ENCODE measurements around the gene PASK.

The PASK gene

DNA sequence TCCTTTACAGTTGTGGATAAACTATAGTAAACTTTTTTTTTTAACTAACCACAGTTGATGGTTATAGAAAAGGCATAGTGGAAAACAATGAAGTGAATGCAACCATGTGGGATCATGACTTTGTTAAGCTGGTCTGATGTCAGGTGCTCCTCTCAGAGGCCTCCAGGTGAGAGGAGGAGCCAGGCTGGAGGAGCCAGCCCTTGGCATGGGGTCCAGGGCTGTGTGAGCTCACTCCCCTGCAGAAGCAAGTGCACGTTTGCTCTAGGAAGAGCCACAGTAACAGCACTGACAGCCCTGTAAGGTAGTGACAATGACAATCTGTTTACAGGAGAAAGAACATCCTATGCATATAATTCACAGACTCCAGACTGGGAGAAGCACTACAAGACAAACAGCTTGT is 6.7 kb upstream of the PASK start:
- no peaks in the 10 kb centered on the region for H3K9me3 ChIP-seq (ENCODE audit: control insufficient read depth in 1 of 2, low read length in 2 of 2)
- H3K36me3 ChIP-seq (ENCODE audit: control insufficient read depth in 1 of 2, insufficient read depth in 2 of 2, low read length in 2 of 2): peaks cover 23 to 47% of the 10 kb centered on the region in 2 donors
- no peak overlapping the region for H3K27ac ChIP-seq (ENCODE audit: low read length)
- no peak overlapping the region for H3K4me3 ChIP-seq (ENCODE audit: low read depth in 1 of 2, low read length in 2 of 2)
- H3K27me3 ChIP-seq (ENCODE audit: low read depth, low read length): no peaks in the 10 kb centered on the region
- peaks cover 5% of the 10 kb centered on the region in 2 donors for H3K4me1 ChIP-seq (ENCODE audit: control insufficient read depth in 1 of 2, insufficient read depth in 2 of 2, low read length in 2 of 2)

GRCh38 chr2:241154915-241155314 is 5.6 kb upstream of the PASK start:
- peaks cover 23 to 40% of the 10 kb centered on the region in 2 donors for H3K36me3 ChIP-seq (ENCODE audit: control insufficient read depth in 1 of 2, insufficient read depth in 2 of 2, low read length in 2 of 2)
- no peak overlapping the region for H3K27ac ChIP-seq (ENCODE audit: low read length)

DNA sequence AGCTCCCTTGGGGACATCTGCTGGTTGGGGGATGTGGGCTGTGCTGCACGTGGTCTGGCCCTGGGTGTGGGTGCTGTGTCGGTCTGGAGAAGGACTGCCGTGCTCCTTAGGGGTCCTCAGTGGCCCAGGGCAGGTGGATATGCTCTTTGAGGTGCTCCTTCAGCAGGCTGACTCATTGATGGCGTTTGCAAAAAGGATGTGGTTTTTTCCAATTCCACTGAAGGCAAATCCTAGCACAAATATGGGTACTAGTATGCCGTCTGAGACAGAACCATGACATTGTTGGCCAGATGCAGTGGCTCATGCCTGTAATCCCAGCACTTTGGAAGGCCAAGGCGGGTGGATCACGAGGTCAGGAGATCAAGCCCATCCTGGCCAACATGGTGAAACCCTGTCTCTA is 4.3 kb upstream of the PASK start:
- Histone ChIP-seq H3K27ac (ENCODE audit: low read length) (no peak overlapping the region), H3K9me3 (ENCODE audit: control insufficient read depth in 1 of 2, low read length in 2 of 2) (no peaks in the 10 kb centered on the region), H3K4me3 (ENCODE audit: low read depth in 1 of 2, low read length in 2 of 2) (no peak overlapping the region), H3K4me1 (ENCODE audit: control insufficient read depth in 1 of 2, insufficient read depth in 2 of 2, low read length in 2 of 2) (peaks cover 7 to 9% of the 10 kb centered on the region in 2 donors), H3K36me3 (ENCODE audit: control insufficient read depth in 1 of 2, insufficient read depth in 2 of 2, low read length in 2 of 2) (peaks cover 14 to 29% of the 10 kb centered on the region in 2 donors), H3K27me3 (ENCODE audit: low read depth, low read length) (no peaks in the 10 kb centered on the region)

More at GRCh38 chr2:241154915-241155314, 5.6 kb upstream of the PASK start:
- Histone ChIP-seq H3K27me3 (ENCODE audit: low read depth, low read length) (no peaks in the 10 kb centered on the region), H3K4me3 (ENCODE audit: low read depth in 1 of 2, low read length in 2 of 2) (no peak overlapping the region), H3K9me3 (ENCODE audit: control insufficient read depth in 1 of 2, low read length in 2 of 2) (no peaks in the 10 kb centered on the region), H3K4me1 (ENCODE audit: control insufficient read depth in 1 of 2, insufficient read depth in 2 of 2, low read length in 2 of 2) (peaks cover 7 to 8% of the 10 kb centered on the region in 2 donors)

DNA sequence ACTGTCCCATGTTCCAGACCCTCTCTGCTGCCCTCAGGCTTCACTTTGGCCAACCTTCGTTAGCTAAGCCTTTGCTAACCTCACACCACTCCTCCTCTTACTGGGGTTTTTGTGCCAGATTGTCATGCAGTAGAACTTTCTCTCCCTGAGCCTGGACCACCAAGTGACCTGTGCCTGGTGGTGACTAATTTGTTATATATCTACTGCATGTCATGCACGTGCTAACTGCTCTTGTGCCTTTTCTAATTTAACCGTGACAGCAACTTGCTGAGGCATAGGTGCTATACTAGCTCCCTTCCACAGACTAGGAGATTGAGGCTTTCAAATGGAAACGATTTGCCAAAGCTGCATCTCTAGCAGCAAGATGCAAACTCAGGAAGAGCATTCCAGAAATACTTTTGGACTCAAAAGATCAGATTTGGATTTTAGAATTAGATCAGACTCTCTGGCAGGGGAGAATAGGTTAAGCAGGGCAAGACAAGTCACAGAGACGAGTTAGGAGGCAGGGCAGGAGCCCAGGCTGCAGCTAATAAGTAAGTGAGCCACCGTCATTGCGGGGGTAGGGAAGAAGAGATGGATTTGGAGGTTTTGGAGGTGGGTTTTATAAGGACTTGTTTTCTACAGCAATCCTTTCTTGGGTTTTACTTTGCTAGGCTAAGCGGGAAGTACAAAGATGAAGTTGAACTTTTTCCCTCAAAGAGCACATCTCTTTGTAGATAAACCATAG is 2.8 kb upstream of the PASK start:
- Histone ChIP-seq H3K4me3 (ENCODE audit: low read depth in 1 of 2, low read length in 2 of 2) (no peak overlapping the region), H3K27me3 (ENCODE audit: low read depth, low read length) (no peaks in the 10 kb centered on the region), H3K36me3 (ENCODE audit: control insufficient read depth in 1 of 2, insufficient read depth in 2 of 2, low read length in 2 of 2) (peaks cover 4 to 14% of the 10 kb centered on the region in 2 donors), H3K9me3 (ENCODE audit: control insufficient read depth in 1 of 2, low read length in 2 of 2) (no peaks in the 10 kb centered on the region), H3K4me1 (ENCODE audit: control insufficient read depth in 1 of 2, insufficient read depth in 2 of 2, low read length in 2 of 2) (peaks cover 7 to 13% of the 10 kb centered on the region in 2 donors), H3K27ac (ENCODE audit: low read length) (no peak overlapping the region)

DNA sequence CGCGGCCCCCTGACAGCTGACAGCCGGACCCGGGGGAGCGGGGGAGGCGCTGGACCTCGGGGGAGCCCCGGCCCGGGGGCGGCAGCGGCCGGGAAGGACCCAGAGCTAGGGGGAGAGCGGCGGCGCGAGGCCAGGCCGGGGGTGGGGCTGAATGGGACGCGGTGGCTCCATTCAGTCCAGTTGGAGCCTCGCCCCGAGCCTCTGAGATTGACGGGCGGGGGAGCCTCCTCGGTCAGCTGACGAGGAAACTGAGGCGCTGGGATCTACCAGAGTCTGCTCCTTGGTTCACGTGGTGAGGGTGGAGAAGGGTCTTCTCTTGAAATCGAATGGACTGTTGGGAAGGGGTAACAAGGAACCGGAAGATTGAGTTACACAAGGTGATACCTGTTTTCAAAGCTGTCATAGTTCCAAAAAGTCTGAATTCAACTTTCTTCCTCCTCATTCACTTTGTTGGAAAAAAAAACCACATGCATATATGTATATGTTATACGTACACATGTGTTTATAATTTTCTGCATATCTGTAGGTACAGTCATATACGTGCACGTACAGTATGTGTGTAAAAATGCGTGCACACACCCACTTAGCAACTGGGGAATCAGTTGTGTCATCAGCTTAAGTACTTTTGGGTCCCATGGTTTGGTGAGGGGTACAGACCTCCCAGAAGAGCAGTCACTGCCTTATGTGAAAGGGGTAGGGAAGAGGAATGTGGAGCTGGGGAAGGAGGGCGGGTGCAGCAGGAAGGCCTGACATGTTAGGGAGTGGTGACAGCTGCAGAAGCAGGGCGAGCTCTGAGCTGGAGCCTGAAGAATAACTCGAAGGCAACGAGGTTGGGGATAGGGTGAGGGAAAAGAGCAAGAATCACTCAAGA is 1.6 kb upstream of the PASK start:
- Histone ChIP-seq H3K4me1 (ENCODE audit: control insufficient read depth in 1 of 2, insufficient read depth in 2 of 2, low read length in 2 of 2) (peaks cover 7 to 13% of the 10 kb centered on the region in 2 donors), H3K4me3 (ENCODE audit: low read depth in 1 of 2, low read length in 2 of 2) (peak overlapping the region; percentile 81 to 99), H3K27me3 (ENCODE audit: low read depth, low read length) (no peaks in the 10 kb centered on the region), H3K36me3 (ENCODE audit: control insufficient read depth in 1 of 2, insufficient read depth in 2 of 2, low read length in 2 of 2) (peaks cover 4 to 10% of the 10 kb centered on the region in 2 donors), H3K27ac (ENCODE audit: low read length) (no peak overlapping the region), H3K9me3 (ENCODE audit: control insufficient read depth in 1 of 2, low read length in 2 of 2) (no peaks in the 10 kb centered on the region)

DNA sequence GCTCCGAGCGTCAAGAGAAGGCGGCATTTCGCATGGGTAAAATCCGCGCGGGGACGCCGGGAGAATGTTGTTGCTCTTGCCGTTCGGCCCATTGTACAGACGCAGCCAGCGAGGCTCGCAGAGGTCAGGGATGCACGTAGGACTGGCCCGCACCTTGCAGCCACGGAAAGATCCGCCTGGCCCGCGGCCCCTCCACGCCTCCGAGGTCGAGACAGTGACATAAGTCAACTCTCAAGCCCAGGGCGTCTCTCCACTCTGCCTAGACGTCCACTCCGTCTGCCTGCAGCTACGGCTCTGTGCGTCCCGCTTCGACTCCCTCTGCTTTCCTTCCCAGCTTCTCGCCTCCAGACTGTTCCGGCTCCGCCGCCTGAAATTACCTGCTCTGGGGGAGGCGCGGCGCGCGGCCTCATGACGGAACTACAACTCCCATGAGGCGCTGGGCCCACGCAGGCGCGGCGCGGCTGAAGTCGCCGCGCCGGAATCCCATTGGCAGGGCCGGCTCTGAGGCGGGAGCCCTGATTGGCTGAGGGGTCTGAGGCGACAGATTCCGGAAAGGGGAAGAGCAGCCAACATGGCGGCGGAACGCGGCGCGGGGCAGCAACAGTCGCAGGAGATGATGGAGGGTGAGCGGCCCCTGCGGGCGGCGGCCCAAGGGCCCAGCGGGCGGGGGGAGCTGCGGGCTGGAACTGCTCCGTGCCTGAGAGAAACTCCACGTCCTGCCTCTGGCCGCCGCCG is 820 bp upstream of the PASK start, which contains the start of gene PPP1R7:
Gene PPP1R7, plus strand, starts transcription at position 543 of the 735 bp plus-strand sequence. Its CDS starts 29 bp downstream, at position 572.
- Histone ChIP-seq H3K27ac (ENCODE audit: low read length) (no peak within 1 kb of the TSS), H3K27me3 (ENCODE audit: low read depth, low read length) (no peaks in the 10 kb centered on the region), H3K9me3 (ENCODE audit: control insufficient read depth in 1 of 2, low read length in 2 of 2) (no peaks in the 10 kb centered on the region), H3K36me3 (ENCODE audit: control insufficient read depth in 1 of 2, insufficient read depth in 2 of 2, low read length in 2 of 2) (peaks cover 4 to 6% of the 10 kb centered on the region in 2 donors), H3K4me1 (ENCODE audit: control insufficient read depth in 1 of 2, insufficient read depth in 2 of 2, low read length in 2 of 2) (peaks cover 7 to 13% of the 10 kb centered on the region in 2 donors), H3K4me3 (ENCODE audit: low read depth in 1 of 2, low read length in 2 of 2) (peak within 1 kb of the TSS; percentile 81 to 99)

DNA sequence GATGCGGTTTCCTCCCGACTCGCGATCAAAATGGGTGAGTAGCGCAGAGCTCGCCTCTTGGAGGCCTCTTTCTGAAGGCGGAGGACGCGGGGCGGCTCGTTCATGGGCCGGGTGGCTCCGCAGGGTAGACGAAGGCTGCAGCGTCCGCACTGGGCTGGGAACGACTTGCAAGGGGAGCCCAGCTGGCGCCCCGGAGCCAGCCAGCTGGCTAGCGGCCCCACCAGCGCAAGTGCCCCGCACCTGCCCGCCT is 328 bp upstream of the PASK start:
- H3K9me3 ChIP-seq (ENCODE audit: control insufficient read depth in 1 of 2, low read length in 2 of 2): no peaks in the 10 kb centered on the region
- peaks cover 4 to 6% of the 10 kb centered on the region in 2 donors for H3K36me3 ChIP-seq (ENCODE audit: control insufficient read depth in 1 of 2, insufficient read depth in 2 of 2, low read length in 2 of 2)
- H3K27ac ChIP-seq (ENCODE audit: low read length): no peak overlapping the region
- H3K4me1 ChIP-seq (ENCODE audit: control insufficient read depth in 1 of 2, insufficient read depth in 2 of 2, low read length in 2 of 2): peaks cover 7 to 13% of the 10 kb centered on the region in 2 donors
- H3K4me3 ChIP-seq (ENCODE audit: low read depth in 1 of 2, low read length in 2 of 2): peak overlapping the region; percentile 81 to 99
- no peaks in the 10 kb centered on the region for H3K27me3 ChIP-seq (ENCODE audit: low read depth, low read length)

GRCh38 chr2:241148239-241148638 is 1.0 kb downstream of the PASK start:
- Histone ChIP-seq H3K4me3 (ENCODE audit: low read depth in 1 of 2, low read length in 2 of 2) (peak overlapping the region in 1 of 2 donors; percentile 81), H3K27ac (ENCODE audit: low read length) (no peak overlapping the region), H3K9me3 (ENCODE audit: control insufficient read depth in 1 of 2, low read length in 2 of 2) (no peaks in the 10 kb centered on the region), H3K27me3 (ENCODE audit: low read depth, low read length) (no peaks in the 10 kb centered on the region), H3K36me3 (ENCODE audit: control insufficient read depth in 1 of 2, insufficient read depth in 2 of 2, low read length in 2 of 2) (peaks cover under 1 to 2% of the 10 kb centered on the region in 2 donors), H3K4me1 (ENCODE audit: control insufficient read depth in 1 of 2, insufficient read depth in 2 of 2, low read length in 2 of 2) (peaks cover 7 to 13% of the 10 kb centered on the region in 2 donors)

- peaks cover 0 to 4% of the 10 kb centered on the region in 2 donors for H3K36me3 ChIP-seq (ENCODE audit: control insufficient read depth in 1 of 2, insufficient read depth in 2 of 2, low read length in 2 of 2)
- peaks cover 7 to 13% of the 10 kb centered on the region in 2 donors for H3K4me1 ChIP-seq (ENCODE audit: control insufficient read depth in 1 of 2, insufficient read depth in 2 of 2, low read length in 2 of 2)
- no peaks in the 10 kb centered on the region for H3K27me3 ChIP-seq (ENCODE audit: low read depth, low read length)
- H3K4me3 ChIP-seq (ENCODE audit: low read depth in 1 of 2, low read length in 2 of 2): no peak overlapping the region
- no peaks in the 10 kb centered on the region for H3K9me3 ChIP-seq (ENCODE audit: control insufficient read depth in 1 of 2, low read length in 2 of 2)
- H3K27ac ChIP-seq (ENCODE audit: low read length): no peak overlapping the region
Observed at GRCh38 chr2:241147336-241147735, 1.9 kb downstream of the PASK start.

DNA sequence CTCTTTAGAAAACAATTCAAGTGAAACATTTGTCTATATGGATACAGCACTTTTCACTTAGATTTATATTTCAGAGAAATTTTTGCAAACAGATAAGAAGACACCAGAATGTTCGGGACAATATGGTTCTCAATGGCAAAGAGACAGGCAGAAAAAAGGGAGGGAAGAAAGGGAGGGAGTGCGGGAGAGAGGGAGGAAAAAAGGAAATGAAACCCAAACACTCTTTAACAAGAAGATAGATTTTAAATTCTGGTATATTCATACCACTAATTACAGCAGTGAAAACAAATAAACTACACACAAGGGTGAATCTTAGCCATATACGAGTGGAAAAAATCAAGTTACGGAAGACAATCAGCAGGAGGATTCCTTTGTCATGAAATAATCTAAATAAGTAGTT is 3.0 kb downstream of the PASK start:
- Histone ChIP-seq H3K27me3 (ENCODE audit: low read depth, low read length) (no peaks in the 10 kb centered on the region), H3K4me3 (ENCODE audit: low read depth in 1 of 2, low read length in 2 of 2) (no peak overlapping the region), H3K27ac (ENCODE audit: low read length) (no peak overlapping the region), H3K36me3 (ENCODE audit: control insufficient read depth in 1 of 2, insufficient read depth in 2 of 2, low read length in 2 of 2) (peaks cover 0 to 5% of the 10 kb centered on the region in 2 donors), H3K9me3 (ENCODE audit: control insufficient read depth in 1 of 2, low read length in 2 of 2) (no peaks in the 10 kb centered on the region), H3K4me1 (ENCODE audit: control insufficient read depth in 1 of 2, insufficient read depth in 2 of 2, low read length in 2 of 2) (peaks cover 5 to 12% of the 10 kb centered on the region in 2 donors)

DNA sequence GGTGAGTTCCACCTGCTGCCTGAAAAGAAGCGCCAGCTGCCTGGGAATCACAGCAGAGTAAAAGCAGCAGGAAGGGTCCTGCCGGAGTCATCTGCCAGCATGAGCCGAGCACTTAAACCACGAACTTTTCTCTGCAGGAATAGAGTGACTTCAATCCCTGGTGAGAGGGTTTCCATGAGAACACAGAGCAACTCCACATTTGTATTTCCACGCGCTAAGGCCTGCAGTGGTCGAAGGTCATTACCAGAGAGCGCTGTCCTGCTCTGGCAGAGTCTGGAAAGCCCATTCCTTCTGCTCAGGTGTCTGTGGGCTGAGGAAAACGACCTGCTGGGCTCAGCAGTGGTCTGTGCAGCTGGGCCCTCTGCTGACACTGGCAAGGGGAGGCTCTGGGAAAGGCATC is 6.7 kb downstream of the PASK start:
- H3K9me3 ChIP-seq (ENCODE audit: control insufficient read depth in 1 of 2, low read length in 2 of 2): no peaks in the 10 kb centered on the region
- H3K36me3 ChIP-seq (ENCODE audit: control insufficient read depth in 1 of 2, insufficient read depth in 2 of 2, low read length in 2 of 2): peaks cover 0 to 14% of the 10 kb centered on the region in 2 donors
- no peaks in the 10 kb centered on the region for H3K4me1 ChIP-seq (ENCODE audit: control insufficient read depth in 1 of 2, insufficient read depth in 2 of 2, low read length in 2 of 2)
- no peak overlapping the region for H3K27ac ChIP-seq (ENCODE audit: low read length)
- no peak overlapping the region for H3K4me3 ChIP-seq (ENCODE audit: low read depth in 1 of 2, low read length in 2 of 2)
- no peaks in the 10 kb centered on the region for H3K27me3 ChIP-seq (ENCODE audit: low read depth, low read length)

Data from muscle layer of duodenum (tissue), 2 donors.